ENCODE data around the gene REEP3.
"Not testable (repeated sequence)": the region's sequence is repeated elsewhere in the genome, so short reads cannot be mapped to it uniquely, and the experiment has no call there.

REEP3 gene

DNA sequence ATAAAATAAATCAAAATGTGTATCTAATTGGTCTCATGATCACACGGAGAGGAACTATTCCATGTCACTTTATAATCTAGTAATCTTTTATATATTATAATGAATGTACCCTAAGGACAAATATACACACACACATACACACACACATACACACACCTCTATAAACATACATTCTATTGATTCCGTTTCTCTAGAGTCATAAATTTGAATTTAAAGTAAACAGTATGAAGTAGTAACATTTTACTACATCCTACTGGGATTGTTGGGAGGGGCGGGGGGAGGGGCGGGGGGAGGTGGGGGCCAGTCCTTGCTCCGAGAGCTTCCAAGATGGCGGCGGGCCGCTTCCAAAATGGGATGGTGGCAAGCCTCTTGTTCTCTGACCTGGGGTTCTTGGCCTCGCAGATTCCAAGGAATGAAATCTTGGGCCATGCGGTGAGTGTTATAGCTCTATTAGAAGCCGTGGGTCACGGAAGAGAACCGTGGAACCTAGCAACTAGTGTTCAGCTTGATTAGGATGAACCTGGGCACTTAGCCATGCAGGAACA lies 143.2 kb downstream of the REEP3 start:
- no peaks in the 10 kb centered on the region for H3K79me2 ChIP-seq (ENCODE audit: insufficient read depth, low read length)
- H3K4me2 ChIP-seq (ENCODE audit: low read length): no peak overlapping the region
- no peak overlapping the region for H2AFZ ChIP-seq (ENCODE audit: low read length)
- no peak overlapping the region for H3K27ac ChIP-seq (ENCODE audit: low read depth, low read length, poor library complexity, severe bottlenecking)
- no peaks in the 10 kb centered on the region; the same call in 1 of the 2 replicates for H3K27me3 ChIP-seq (ENCODE audit: insufficient read depth, low read length)
- H3K9ac ChIP-seq (ENCODE audit: low read length): no peak overlapping the region
- H3K4me3 ChIP-seq (ENCODE audit: low read depth, low read length, poor library complexity, severe bottlenecking): no peak overlapping the region
- TF ChIP-seq, protein P1, sequence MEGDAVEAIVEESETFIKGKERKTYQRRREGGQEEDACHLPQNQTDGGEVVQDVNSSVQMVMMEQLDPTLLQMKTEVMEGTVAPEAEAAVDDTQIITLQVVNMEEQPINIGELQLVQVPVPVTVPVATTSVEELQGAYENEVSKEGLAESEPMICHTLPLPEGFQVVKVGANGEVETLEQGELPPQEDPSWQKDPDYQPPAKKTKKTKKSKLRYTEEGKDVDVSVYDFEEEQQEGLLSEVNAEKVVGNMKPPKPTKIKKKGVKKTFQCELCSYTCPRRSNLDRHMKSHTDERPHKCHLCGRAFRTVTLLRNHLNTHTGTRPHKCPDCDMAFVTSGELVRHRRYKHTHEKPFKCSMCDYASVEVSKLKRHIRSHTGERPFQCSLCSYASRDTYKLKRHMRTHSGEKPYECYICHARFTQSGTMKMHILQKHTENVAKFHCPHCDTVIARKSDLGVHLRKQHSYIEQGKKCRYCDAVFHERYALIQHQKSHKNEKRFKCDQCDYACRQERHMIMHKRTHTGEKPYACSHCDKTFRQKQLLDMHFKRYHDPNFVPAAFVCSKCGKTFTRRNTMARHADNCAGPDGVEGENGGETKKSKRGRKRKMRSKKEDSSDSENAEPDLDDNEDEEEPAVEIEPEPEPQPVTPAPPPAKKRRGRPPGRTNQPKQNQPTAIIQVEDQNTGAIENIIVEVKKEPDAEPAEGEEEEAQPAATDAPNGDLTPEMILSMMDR (IDR thresholded peaks at IDR 0.05; ENCODE audit: low read length): no peak
- no peak for TF ChIP-seq EZH2 (IDR thresholded peaks at IDR 0.05; ENCODE audit: borderline replicate concordance, low read length)
- no peaks in the 10 kb centered on the region for H3F3A ChIP-seq (ENCODE audit: insufficient read depth, low read length)
- no peaks in the 10 kb centered on the region for H4K20me1 ChIP-seq (ENCODE audit: insufficient read depth, low read length)
- H3K4me1 ChIP-seq (ENCODE audit: insufficient read depth, low read length, severe bottlenecking): no peaks in the 10 kb centered on the region
- H3K36me3 ChIP-seq (ENCODE audit: insufficient read depth, low read length): no peaks in the 10 kb centered on the region
- H3K9me2 ChIP-seq (ENCODE audit: low read depth, low read length): no peaks in the 10 kb centered on the region
- no peaks in the 10 kb centered on the region for H3K9me3 ChIP-seq (ENCODE audit: low read length)

DNA sequence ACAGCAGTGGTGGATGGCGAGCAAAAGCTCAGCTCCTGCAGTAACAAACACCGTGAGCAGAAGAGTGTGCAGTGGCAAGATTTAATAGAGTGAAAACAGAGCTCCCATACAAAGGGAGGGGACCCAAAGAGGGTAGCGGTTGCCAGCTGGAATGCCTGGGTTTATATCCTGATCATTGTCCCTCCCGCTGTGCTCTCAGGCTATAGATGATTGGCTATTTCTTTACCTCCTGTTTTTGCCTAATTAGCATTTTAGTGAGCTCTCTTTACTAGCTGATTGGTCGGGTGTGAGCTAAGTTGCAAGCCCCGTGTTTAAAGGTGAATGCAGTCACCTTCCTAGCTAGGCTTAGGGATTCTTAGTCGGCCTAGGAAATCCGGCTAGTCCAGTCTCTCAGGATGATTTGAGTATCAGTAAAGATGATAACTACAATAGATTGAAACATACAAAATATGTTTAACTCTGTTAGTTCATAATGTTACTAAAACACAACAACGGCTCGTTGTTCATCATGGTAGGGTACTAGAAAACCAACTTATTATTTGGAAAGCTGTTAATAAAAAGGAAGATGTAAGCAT lies 143.9 kb downstream of the REEP3 start:
- not testable (repeated sequence) for H3K9me2 ChIP-seq (ENCODE audit: low read depth, low read length); H3K36me3 ChIP-seq (ENCODE audit: insufficient read depth, low read length); H3K4me2 ChIP-seq (ENCODE audit: low read length); H3F3A ChIP-seq (ENCODE audit: insufficient read depth, low read length); H3K9ac ChIP-seq (ENCODE audit: low read length); H4K20me1 ChIP-seq (ENCODE audit: insufficient read depth, low read length); H3K4me3 ChIP-seq (ENCODE audit: low read depth, low read length, poor library complexity, severe bottlenecking); H3K4me1 ChIP-seq (ENCODE audit: insufficient read depth, low read length, severe bottlenecking); H3K9me3 ChIP-seq (ENCODE audit: low read length); H3K79me2 ChIP-seq (ENCODE audit: insufficient read depth, low read length); H2AFZ ChIP-seq (ENCODE audit: low read length); H3K27me3 ChIP-seq (ENCODE audit: insufficient read depth, low read length); H3K27ac ChIP-seq (ENCODE audit: low read depth, low read length, poor library complexity, severe bottlenecking)

DNA sequence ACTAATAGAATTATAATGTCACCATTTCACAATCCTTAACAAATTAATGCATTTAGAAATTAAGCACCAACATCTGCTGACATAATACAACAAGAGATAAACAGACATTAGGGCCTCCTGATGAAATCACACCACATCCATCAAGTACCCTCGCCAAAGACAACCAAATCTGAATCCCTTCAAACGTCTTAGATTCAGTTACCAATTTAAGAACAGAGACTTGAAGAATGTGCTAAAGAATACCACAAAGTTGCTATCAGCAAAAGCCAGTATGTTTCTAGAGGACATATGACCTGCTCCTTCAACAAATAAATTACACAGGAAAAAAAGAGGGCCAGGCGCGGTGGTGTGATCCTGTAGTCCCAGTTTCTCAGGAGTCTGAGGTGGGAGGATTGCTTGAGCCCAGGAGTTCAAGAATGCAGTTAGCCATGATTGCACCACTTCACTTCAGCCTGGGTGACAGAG lies 144.5 kb downstream of the REEP3 start:
- no peak overlapping the region for H3K9ac ChIP-seq (ENCODE audit: low read length)
- H3K27me3 ChIP-seq (ENCODE audit: insufficient read depth, low read length): no peaks in the 10 kb centered on the region
- H3K27ac ChIP-seq (ENCODE audit: low read depth, low read length, poor library complexity, severe bottlenecking): no peak overlapping the region
- no peaks in the 10 kb centered on the region for H3K9me3 ChIP-seq (ENCODE audit: low read length)
- H3K36me3 ChIP-seq (ENCODE audit: insufficient read depth, low read length): no peaks in the 10 kb centered on the region
- TF ChIP-seq, protein P1 (IDR thresholded peaks at IDR 0.05; ENCODE audit: low read length): no peak
- TF ChIP-seq EZH2 (IDR thresholded peaks at IDR 0.05; ENCODE audit: borderline replicate concordance, low read length): no peak
- H3K4me2 ChIP-seq (ENCODE audit: low read length): no peak overlapping the region
- no peak overlapping the region for H3K4me3 ChIP-seq (ENCODE audit: low read depth, low read length, poor library complexity, severe bottlenecking)
- H2AFZ ChIP-seq (ENCODE audit: low read length): no peak overlapping the region
- no peaks in the 10 kb centered on the region for H3K4me1 ChIP-seq (ENCODE audit: insufficient read depth, low read length, severe bottlenecking)
- no peaks in the 10 kb centered on the region for H4K20me1 ChIP-seq (ENCODE audit: insufficient read depth, low read length)
- H3F3A ChIP-seq (ENCODE audit: insufficient read depth, low read length): no peaks in the 10 kb centered on the region
- no peaks in the 10 kb centered on the region for H3K79me2 ChIP-seq (ENCODE audit: insufficient read depth, low read length)
- H3K9me2 ChIP-seq (ENCODE audit: low read depth, low read length): no peaks in the 10 kb centered on the region

DNA sequence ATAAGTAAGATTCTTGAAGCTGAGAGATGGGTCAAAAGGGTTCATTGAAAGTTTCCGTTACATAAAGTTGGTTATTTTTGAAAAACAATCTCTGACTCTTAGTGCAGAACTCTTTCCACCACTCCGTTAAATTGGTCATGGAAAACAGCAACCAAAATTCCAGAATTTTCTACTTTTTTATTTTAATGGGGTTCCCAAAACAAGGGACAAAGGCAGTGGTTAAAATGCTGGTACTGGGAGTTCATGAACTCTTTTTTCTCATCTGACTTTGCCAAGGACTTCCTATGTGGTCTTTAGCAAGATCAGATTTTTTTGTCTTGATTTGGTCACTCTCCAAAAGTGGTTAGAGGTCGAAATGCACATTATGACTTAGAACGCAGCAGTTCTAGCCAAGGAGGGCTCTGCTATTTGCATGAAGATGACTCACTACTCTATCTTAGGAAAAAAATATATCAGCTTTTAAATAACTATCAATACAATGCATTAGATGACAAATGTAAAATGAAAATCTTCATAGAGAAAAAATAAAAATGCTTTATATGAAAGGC lies 145.7 kb downstream of the REEP3 start:
- Histone ChIP-seq H3K27me3 (ENCODE audit: insufficient read depth, low read length) (no peaks in the 10 kb centered on the region), H4K20me1 (ENCODE audit: insufficient read depth, low read length) (no peaks in the 10 kb centered on the region), H3K36me3 (ENCODE audit: insufficient read depth, low read length) (no peaks in the 10 kb centered on the region), H3K4me1 (ENCODE audit: insufficient read depth, low read length, severe bottlenecking) (no peaks in the 10 kb centered on the region), H3K9ac (ENCODE audit: low read length) (no peak overlapping the region), H3K9me2 (ENCODE audit: low read depth, low read length) (no peaks in the 10 kb centered on the region), H3K9me3 (ENCODE audit: low read length) (no peaks in the 10 kb centered on the region), H2AFZ (ENCODE audit: low read length) (no peak overlapping the region), H3K27ac (ENCODE audit: low read depth, low read length, poor library complexity, severe bottlenecking) (no peak overlapping the region), H3K4me3 (ENCODE audit: low read depth, low read length, poor library complexity, severe bottlenecking) (no peak overlapping the region), H3K4me2 (ENCODE audit: low read length) (no peak overlapping the region), H3K79me2 (ENCODE audit: insufficient read depth, low read length) (no peaks in the 10 kb centered on the region), H3F3A (ENCODE audit: insufficient read depth, low read length) (no peaks in the 10 kb centered on the region)
- no peak for TF ChIP-seq EZH2 (IDR thresholded peaks at IDR 0.05; ENCODE audit: borderline replicate concordance, low read length)
- TF ChIP-seq, protein P1 (IDR thresholded peaks at IDR 0.05; ENCODE audit: low read length): no peak
